Parathyroid adenoma (tissue), 2 donors: ENCODE results near the gene ZNF593.

ENCODE experiments used
- H2AFZ ChIP-seq: fragments of 300-600 bp; sonication (generic); one replicate; pipeline ENCODE4 v1.7.0; 2017; ENCODE audit warnings: antibody characterized with exemption, mild to moderate bottlenecking
- H3K27ac ChIP-seq: fragments of 300-600 bp; sonication (generic); one replicate; pipeline ENCODE4 v1.7.0; 2017
- H3K27me3 ChIP-seq: fragments of 300-600 bp; sonication (generic); one replicate; pipeline ENCODE4 v1.7.0; 2017; ENCODE audit warnings: low read length; ENCODE audit not compliant: control insufficient read depth, insufficient read depth
- H3K36me3 ChIP-seq: fragments of 300-600 bp; sonication (generic); one replicate; pipeline ENCODE4 v1.7.0; 2017; ENCODE audit warnings: low read length; ENCODE audit not compliant: control insufficient read depth, insufficient read depth
- H3K4me1 ChIP-seq: fragments of 300-600 bp; sonication (generic); one replicate; pipeline ENCODE4 v1.7.0; 2017; ENCODE audit warnings: control low read depth
- H3K4me2 ChIP-seq: fragments of 300-600 bp; sonication (generic); one replicate; pipeline ENCODE4 v1.7.0; 2017; ENCODE audit warnings: low read length
- H3K4me3 ChIP-seq: fragments of 300-600 bp; sonication (generic); one replicate; pipeline ENCODE4 v1.7.0; 2017; ENCODE audit warnings: low read depth, low read length
- H3K79me2 ChIP-seq: fragments of 300-600 bp; sonication (generic); one replicate; pipeline ENCODE4 v1.7.0; 2017; ENCODE audit warnings: control low read depth
- H3K9ac ChIP-seq: fragments of 300-600 bp; sonication (generic); one replicate; pipeline ENCODE4 v1.7.0; 2017; ENCODE audit warnings: mild to moderate bottlenecking
- H3K9me3 ChIP-seq: fragments of 300-600 bp; sonication (generic); one replicate; pipeline ENCODE4 v1.7.0; 2017; ENCODE audit warnings: low read length; ENCODE audit not compliant: control insufficient read depth
- TF ChIP-seq, protein P1 (sequence below): fragments of 300-600 bp; sonication (generic); IDR thresholded peaks from one replicate; pipeline ENCODE4 v1.7.0; 2017; ENCODE audit warnings: antibody characterized with exemption, mild to moderate bottlenecking
- donor health status: primary hyperparathyroidism.

The ZNF593 gene

DNA sequence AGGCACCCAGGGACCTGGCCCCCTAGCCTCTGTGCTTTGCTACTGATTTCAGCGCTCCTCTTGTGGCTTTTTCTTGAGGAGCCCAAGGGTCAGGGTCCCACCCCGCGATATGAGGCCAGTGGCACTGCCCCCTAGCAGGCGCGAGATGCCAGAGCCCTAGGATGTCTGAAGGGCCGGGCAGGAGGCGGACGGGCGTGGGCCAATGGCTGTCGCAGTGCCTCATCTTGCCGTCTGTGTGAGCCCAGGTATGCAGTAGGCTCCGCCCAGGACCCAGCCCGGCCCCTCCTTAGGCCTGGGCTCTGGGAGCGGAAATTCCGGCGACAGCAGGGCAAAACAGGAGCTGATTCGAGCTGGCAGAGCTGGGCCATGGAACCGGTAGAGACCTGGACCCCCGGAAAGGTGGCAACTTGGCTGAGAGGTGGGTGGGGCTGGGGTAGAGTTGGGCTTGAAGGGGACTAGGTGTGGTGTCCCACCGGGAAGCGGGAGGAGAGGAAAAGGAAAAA, 7.5 kb downstream of the ZNF593 start, which contains the start of gene CNKSR1:
CNKSR1 (plus strand) TSS at position 310 of the 503 bp plus-strand sequence; CDS start at position 367, 57 bp downstream.
- H3K9ac ChIP-seq: no peak within 1 kb of the TSS
- H3K36me3 ChIP-seq: no peaks in the 10 kb centered on the region
- H3K4me2 ChIP-seq: peak within 1 kb of the TSS; percentile 79
- H3K4me3 ChIP-seq: peak within 1 kb of the TSS; percentile 88
- H3K9me3 ChIP-seq: no peaks in the 10 kb centered on the region
- H2AFZ ChIP-seq: peak within 1 kb of the TSS; percentile 77
- H3K4me1 ChIP-seq: peaks cover 6% of the 10 kb centered on the region
- H3K79me2 ChIP-seq: no peaks in the 10 kb centered on the region
- peak within 1 kb of the TSS; percentile 49 for H3K27ac ChIP-seq
- no peaks in the 10 kb centered on the region for H3K27me3 ChIP-seq
- TF ChIP-seq, protein P1, sequence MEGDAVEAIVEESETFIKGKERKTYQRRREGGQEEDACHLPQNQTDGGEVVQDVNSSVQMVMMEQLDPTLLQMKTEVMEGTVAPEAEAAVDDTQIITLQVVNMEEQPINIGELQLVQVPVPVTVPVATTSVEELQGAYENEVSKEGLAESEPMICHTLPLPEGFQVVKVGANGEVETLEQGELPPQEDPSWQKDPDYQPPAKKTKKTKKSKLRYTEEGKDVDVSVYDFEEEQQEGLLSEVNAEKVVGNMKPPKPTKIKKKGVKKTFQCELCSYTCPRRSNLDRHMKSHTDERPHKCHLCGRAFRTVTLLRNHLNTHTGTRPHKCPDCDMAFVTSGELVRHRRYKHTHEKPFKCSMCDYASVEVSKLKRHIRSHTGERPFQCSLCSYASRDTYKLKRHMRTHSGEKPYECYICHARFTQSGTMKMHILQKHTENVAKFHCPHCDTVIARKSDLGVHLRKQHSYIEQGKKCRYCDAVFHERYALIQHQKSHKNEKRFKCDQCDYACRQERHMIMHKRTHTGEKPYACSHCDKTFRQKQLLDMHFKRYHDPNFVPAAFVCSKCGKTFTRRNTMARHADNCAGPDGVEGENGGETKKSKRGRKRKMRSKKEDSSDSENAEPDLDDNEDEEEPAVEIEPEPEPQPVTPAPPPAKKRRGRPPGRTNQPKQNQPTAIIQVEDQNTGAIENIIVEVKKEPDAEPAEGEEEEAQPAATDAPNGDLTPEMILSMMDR: peak; percentile 31

DNA sequence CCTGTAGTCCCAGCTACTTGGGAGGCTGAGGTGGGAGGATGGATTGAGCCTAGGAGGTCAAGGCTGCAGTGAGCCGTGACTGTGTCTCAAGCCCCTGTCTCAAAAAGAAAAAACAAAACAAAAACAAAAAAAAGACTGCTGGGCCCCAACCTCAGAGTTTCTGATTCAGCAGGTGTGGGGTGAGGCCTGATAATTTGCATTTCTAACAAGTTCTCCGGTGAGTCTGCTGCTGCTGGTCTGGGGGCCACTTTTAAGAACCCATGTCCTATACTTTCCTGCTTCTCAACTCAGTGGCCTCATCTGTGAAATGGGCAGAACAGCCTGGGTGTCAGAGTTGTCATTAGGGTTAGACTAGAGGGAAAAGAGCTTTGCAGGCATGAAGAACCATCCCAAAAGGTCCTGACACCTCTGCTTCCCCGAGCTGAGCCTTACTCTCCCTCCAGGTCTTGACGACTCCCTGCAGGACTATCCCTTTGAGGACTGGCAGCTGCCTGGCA, 10.3 kb downstream of the ZNF593 start:
- Histone ChIP-seq H3K27ac (no peak overlapping the region), H3K9ac (no peak overlapping the region), H3K79me2 (no peaks in the 10 kb centered on the region), H3K4me2 (no peak overlapping the region), H3K27me3 (no peaks in the 10 kb centered on the region), H3K36me3 (no peaks in the 10 kb centered on the region), H3K4me1 (peaks cover 6% of the 10 kb centered on the region), H3K9me3 (no peaks in the 10 kb centered on the region), H2AFZ (no peak overlapping the region), H3K4me3 (no peak overlapping the region)
- TF ChIP-seq, protein P1: no peak

DNA sequence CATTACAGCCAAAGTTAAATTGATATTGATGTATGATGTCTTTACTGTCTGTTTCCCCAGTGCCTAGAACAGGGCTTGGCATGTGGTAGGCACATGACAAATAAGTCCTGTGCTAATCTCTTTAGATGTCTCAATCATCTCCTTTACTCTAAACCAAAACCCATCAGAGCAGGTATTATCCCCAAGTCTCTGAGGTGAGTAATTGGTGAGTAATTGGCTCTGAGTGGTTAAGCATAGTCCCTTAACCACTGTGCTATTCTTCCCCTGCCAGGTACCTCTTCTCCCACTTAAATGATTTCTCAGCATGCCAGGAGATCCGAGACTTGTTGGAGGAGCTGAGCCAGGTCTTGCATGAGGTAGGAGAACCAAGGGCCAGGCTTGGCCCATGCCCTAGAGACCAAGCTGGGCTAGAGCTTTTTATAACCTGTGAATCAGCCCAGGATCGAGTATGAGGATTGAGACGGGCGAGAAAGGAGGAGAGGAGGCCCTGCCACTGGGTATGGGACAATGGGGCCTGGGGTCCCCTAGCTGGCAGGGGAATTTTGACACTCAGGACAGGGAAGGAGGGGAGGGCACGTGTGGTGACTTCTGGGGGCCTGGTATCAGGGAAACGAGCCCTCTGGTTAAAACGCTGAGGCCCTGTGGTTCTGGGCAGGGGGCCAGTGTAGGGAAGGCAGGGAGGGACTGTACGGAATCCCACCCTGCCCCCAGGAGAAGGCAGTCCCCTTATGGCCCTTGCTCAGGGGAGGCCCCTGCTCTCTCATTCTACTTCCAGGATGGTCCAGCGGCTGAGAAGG, 12.1 kb downstream of the ZNF593 start:
- Histone ChIP-seq H3K4me2 (no peak overlapping the region), H3K27me3 (no peaks in the 10 kb centered on the region), H3K4me3 (no peak overlapping the region), H2AFZ (no peak overlapping the region), H3K27ac (no peak overlapping the region), H3K36me3 (no peaks in the 10 kb centered on the region), H3K9me3 (no peaks in the 10 kb centered on the region), H3K9ac (no peak overlapping the region), H3K79me2 (no peaks in the 10 kb centered on the region), H3K4me1 (peaks cover 6% of the 10 kb centered on the region)
- TF ChIP-seq, protein P1: no peak

DNA sequence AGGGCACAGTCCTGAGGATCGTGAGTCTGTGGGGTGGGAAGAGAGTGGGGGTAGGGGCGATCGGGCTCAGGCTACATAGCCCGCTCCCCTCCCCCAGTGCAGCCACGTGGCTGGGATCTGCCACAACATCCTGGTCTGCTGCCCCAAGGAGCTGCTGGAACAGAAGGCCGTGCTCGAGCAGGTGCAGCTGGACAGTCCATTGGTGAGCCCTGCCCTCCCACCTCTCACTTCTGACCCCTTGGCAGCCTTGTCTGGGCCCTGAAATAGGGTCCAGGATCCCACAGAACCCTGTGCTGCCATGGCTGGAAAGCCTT, 12.6 kb downstream of the ZNF593 start:
- no peak overlapping the region for H3K4me3 ChIP-seq
- no peak overlapping the region for H3K9ac ChIP-seq
- no peak overlapping the region for H3K4me2 ChIP-seq
- TF ChIP-seq, protein P1: no peak
- no peak overlapping the region for H2AFZ ChIP-seq
- no peak overlapping the region for H3K27ac ChIP-seq
- no peaks in the 10 kb centered on the region for H3K9me3 ChIP-seq
- H3K79me2 ChIP-seq: no peaks in the 10 kb centered on the region
- no peaks in the 10 kb centered on the region for H3K36me3 ChIP-seq
- peaks cover 4% of the 10 kb centered on the region for H3K4me1 ChIP-seq
- no peaks in the 10 kb centered on the region for H3K27me3 ChIP-seq
